SK-MEL-5 (cell line): ENCODE data around the gene NFIX. TPM values are rescaled to one million over a fixed set of nuclear protein-coding genes. Genes with fewer than 3 reads are reported as not detected.
A peak's percentile ranks its signal among the peaks of the same experiment; 100 is the strongest.

Source experiments
- DNase-seq: peaks from one replicate; pipeline ENCODE4 v3.0.0-alpha.2; 2016; ENCODE audit warnings: low read depth, low spot score
- in situ Hi-C: cut with HindIII; loops from 2 replicates; pipeline ENCODE4 v1.10.0; 2016; ENCODE audit warnings: low sequenced_read_pairs, high pct_unique_total_duplicates, low pct_unique_long_range_greater_than_20kb
- total RNA-seq: library from RNA; depleted of rRNA; stranded (reverse); fragments of >200 nt; shearing (Covaris generic); gene quantifications from 2 replicates; pipeline ENCODE4 v1.2.3, GENCODE V29; 2014

NFIX gene
- total RNA-seq, 1 experiment from 2014 or later, result 4.9 TPM

DNA sequence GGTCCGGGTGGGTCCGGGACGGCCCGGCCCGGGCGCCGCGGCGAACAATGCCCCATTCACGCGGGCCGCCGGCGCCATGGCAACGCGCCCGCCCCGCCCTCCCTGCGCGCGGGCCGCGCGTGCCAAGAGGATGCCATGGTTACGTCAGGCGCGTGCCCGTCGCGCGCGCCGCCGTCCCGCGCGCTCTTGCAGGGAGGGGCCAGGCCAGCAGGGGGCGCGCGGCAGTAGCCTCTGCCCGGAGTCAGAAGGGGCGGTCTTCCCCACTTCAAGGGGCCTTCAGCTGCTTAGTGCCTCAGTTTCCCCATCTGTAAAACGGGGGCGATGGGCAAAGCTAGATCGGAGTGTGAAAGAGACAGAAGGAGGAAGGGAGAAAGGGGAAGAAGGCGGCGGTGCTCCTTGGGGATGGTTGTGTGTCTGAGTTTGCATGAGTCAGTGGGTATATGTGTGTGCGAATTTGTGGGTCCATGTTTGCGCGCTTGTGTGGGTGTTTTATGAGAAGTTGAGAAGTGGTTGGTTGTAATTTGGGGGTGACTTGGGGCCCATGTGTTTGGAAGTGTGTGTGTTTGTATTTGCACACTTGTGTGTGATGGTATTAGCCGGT is 11.6 kb upstream of the NFIX start:
- DNase-seq, result peak; percentile 66
- in situ Hi-C loops, result no loop called here

DNA sequence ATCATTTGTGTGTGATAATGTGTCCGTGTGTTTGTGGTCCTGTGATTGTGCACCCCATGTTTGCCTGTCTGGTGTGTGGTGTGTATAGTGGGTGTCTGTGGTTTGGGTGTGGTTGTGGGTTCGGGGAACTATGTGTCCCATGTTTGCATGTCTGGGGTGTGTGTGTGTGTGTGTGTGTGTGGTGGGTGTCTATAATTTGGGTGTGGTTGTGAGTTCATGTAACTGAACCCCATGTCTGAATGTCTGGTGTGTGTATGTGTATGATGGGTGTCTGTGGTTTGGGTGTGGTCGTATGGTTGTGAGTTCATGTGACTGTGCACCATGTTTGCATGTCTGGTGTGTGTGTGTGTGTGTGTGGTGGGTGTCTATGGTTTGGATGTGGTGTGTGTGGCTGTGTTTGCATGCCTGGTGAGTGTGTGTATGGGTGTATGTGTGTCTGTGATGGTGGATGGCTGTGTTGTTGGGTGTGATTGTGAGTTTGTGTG is 11.1 kb upstream of the NFIX start:
- in situ Hi-C loops, result no loop called here
- no peak for DNase-seq

DNA sequence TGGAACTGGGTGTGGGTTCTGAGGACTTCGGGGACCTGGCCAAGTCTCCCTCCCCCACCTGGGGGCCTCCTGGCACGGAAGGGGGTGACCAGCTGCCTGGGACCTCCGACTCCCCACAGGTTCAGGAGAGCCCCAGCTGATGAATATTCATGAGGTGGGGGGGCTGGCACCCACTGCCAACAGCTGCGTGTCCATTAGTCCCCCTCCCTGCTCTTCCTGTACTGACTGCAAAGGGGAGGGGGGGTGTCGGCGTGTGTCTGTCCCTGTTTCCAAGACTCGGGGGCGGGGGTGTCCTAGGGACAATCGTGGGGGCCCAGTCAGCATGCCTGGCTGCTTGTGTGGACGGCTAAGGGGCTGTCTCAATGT is 10.6 kb upstream of the NFIX start:
- in situ Hi-C loops, result no loop called here

DNA sequence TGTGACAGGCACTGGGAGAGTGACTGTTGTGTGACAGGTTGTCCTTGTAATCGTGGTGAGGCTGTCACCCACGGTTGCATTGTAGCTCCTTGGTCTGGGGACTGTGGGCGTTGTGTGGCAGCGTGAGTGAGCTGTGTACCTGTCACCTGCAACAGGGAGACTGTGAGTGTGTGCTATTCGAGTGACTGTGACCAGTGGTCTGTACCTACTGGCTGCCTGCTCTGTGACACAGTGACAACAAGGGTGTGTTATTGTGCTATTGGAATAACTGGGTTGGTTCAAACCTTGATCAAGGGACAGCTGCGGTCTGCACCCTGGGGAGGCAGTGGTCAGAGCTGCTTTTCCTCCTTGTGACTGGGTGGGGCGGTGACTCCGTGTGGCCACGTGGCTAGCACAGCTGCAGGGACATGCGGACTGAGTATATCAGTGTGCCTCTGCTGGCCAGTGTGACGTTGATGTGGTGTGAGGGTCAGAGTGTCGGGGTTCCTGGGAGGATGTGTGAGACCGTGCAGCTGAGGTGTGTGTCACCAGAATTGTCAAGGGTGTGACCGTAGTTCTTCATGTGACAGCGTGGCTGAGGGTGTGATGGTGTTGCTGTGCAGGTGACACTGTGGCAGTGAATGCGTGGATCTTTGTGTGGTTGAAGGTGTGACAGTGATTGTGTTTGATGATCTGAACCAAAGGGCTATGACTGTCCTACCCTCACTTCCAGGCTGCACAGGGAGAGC is 10.1 kb upstream of the NFIX start:
- DNase-seq, result no peak
- in situ Hi-C loops, result no loop called here

More for the DNA sequence above, 10.6 kb upstream of the NFIX start:
- DNase-seq, result no peak

DNA sequence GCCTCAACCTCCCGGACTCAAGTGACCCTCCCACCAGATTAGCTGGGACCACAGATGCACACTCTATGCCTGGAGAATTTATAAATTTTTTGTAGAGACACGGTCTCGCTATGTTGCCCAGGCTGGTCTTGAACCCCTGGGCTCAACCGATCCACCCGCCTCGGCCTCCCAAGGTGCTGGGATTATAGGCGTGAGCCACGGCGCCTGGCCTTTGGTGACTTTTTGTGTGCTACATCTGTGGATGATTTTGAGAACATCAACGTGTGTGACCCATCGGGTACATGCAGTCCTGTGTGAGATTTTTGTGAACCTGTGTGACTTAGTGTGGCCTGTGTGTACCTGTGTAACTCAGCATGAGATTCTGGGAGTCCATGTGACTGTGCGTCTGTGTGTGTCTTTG is 8.5 kb upstream of the NFIX start:
- DNase-seq, result no peak
- in situ Hi-C loops, result no loop called here

DNA sequence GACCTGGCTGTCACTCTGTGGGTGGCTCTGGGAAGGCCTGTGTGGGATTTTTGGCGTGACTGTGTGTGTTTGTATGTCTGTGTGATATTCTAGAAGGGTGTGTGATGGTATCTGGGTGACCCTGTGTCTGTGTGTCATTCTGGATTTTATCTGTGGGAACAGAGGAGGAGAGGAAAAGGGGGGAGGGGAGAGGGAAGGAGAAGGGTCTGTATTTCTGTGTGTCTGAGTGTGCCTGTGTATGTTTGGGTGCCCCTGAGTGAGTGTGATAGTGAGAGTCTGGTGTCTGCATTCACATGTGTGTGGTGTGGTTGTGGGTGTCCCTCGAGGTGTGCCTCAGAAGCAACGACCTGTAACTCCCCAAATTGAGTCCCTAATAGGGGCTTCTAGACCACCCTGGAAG is 8.1 kb upstream of the NFIX start:
- DNase-seq, result no peak
- in situ Hi-C loops, result no loop called here

DNA sequence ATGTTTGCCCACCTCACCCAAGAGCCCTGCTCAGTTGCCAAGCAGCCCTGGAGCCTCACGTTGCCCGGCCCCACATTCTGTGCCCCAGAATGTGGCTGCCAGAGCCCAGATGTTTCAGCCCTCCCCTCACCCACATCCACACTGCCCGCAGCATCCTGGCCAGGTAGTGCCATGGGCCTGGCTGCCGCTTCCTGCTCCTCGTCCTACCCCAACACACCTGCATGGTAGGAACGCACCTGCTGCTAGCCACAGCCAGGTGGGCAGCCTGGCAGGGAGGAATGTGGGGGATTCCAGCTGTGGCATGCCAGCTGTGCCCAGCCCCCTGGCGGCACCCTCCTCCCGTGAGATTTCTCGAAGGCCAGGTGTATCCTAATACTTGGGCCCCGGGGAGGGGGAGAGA is 7.5 kb upstream of the NFIX start:
- DNase-seq, result no peak
- in situ Hi-C loops, result no loop called here

DNA sequence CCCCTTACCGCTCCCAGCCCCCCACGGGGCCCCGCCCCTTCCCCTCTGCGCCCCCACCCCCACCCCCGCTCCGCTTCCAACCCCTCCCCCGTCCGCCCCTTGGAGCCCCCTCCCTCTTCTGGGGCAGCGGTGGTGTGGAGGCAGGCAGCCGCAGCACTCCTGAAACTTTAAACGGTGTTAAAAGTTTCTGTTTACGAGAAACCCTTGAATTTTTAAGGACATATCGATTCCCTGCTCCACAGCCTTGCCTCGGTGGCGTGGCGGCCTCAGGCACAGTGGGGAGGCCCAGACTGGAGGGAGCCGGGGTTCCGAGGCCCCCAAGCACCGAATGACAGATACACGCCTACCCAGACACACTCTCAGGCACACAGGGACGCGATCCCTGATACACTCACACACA is 4.8 kb upstream of the NFIX start:
- DNase-seq, result no peak
- in situ Hi-C loops, result no loop called here

DNA sequence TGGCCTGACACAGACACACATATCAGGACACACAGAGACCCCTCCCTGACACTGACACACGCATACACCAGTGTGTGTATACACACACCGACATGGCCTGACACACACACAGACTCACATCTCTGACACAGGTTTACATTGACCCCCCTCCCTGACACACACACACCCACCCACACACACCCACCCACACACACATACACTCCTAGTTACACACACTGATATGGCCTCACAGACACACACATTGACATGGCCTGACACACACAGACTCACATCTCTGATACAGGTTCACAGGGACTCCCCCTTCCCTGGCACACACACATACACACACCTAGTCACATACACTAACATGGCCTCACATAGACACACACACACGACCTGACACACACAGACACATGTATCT is 4.4 kb upstream of the NFIX start:
- no peak for DNase-seq
- in situ Hi-C loops, result no loop called here

DNA sequence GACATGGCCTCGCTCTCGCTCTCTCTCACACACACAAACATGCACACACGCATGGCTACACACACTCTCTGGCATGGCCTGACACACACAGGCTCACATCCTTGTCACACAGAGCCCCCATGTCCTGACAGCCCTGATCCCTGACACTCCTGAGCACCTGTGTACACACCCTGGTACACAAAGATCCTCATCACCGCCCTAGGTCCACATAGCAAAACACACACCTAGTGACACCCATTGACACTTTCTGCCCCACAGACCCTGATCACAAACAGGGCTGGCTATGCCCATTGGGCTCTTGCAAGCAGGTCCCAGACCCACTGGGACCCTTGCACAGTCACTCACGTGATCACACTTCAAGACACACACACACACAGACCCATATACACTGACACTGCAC is 4.0 kb upstream of the NFIX start:
- no peak for DNase-seq
- in situ Hi-C loops, result no loop called here

DNA sequence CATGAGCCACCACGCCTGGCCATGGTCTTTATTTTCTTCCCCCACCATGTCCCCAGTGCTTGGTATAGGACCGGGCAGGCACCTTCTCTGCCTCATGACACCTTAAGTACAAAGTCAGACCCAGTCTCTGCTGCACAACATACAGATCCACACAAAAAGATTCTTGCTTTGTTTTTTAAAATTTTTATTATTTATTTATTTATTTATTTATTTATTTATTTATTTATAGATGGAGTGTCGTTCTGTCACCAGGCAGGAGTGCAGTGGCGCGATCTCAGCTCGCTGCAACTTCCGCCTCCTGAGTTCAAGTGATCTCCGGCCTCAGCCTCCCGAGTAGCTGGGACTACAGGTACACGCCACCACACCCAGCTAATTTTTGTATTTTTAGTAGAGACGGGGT is 2.5 kb upstream of the NFIX start:
- in situ Hi-C loops, result no loop called here
- no peak for DNase-seq

DNA sequence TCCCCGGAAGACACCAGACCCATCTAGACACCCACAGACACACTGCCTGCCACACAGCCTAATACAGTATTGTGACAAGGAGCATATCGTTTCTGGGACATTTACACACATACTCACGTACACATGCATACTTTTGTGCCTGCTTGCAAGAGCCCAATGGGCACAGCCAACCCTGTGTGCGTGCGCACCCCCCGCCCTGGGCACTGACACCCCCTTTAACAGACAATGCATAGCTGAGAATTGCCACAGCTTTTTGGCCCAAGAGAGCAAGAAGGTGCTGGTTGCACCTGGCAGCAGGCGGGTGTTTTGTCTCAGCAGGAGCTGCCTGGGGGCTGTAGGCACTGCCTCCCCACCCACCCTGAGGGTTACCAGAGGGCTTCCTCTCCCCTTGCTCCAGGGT is 1.7 kb upstream of the NFIX start:
- in situ Hi-C loops, result no loop called here
- DNase-seq, result no peak

DNA sequence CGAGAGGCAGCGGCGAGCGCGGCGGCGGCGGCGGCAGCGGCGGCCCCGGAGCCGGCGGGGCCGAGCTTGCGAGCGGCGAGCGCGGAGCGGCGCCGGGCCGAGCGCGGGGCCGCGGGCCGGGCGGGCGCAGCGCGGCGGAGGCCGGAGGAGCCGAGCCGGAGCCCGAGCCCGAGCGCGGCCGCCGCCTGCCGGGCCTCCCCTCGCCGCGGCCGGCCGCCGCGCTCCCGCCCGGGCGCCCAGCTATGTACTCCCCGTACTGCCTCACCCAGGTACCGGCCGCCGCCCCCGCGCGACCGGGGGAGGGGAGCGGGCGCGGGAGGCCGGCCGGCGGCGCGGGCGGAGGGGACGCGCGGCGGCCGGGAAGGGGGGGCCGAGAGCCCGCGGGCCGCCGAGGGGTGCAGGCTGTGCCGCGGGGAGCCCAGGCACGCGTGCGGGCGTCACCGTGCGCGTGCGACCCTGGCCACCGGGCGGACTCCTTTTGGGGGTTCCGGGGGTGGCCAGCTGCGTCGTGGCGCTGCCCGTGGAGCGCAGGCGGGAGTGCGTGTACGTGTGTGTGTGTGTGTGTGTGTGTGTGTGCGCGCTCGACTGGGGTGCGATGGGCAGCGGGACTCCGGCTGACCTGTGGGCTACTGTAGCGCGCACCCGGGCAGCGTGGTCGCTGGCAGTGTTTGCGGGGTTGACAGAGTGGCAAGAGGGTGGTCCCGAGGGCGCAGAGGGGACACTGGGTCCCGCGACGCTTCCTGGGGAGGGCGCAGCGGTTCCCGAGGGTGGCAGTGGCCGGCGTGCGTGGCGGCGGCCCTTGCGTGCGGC is 526 bp downstream of the NFIX start:
- no peak for DNase-seq
- in situ Hi-C loops, result no loop called here

DNA sequence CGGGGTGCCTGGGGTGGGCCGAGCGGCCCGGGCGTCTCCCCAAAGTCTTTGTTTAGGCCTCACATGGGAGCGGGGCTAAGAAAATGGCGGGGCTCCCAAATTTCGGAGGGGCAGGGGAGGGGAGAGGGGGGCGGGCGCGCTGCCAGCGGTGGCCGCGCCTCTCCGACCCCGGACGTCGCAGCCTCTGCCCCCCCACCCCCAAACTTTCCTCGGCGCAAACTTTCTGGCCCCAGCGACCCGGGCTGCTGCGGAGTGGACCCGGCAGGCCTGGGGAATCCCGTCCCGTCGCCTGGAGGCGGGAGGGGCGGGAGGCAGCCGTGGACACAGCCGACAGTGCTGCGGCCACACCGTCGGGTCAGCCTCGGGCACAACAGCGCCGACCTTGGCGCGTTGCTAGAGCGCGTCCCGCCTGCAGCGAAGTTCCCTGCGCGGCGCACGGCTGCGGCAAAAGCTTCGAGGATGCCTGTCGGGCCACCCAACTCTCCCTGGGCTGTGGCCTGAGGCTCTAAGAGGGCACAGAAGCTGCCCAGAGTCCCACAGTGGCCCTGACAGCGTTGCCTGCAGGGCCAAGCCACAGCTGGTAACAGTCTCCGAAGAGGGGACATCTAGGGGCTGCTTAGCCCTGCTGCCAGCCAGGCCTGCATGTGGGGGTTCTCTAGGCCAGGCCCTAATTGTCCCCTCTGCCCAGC is 1.3 kb downstream of the NFIX start:
- in situ Hi-C loops, result no loop called here
- DNase-seq, result no peak

DNA sequence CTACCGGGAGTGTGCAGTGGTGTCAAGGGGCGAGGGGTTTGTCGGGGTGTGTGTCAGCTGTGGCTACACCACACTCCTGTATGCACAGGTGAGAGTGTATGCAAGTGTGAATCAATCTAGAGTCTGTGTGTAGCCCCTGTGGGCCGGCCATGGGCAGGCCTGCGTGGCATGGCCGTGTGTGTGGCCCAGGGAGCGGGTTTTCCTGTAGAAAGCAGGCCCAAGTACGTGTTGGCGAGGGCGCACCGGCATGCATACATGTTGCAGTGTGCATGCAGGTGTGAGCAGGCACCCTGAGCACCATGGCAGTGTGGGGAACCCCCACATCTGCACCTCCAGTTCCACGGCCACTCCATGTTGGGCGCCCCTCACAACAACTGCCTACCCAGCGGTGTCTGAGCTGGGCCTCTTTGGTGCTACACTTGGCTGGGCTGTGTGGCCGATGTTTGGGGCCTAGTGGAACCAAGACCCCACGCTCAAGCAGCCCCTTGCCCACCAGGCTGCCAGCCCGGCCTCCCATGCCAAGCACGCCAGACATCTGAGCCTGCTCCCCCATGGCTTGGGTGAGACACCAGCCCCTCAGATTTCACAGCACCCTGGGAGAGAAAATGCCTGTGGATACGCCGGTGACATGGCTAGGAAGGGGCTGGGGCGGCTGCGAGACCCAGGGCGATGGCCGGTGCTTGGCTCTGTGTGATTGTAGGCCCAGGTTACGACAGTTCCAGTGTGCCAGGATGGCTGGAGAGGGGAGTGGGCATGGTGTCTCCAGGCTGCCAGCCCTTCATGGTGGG is 2.1 kb downstream of the NFIX start:
- in situ Hi-C loops, result no loop called here
- no peak for DNase-seq

DNA sequence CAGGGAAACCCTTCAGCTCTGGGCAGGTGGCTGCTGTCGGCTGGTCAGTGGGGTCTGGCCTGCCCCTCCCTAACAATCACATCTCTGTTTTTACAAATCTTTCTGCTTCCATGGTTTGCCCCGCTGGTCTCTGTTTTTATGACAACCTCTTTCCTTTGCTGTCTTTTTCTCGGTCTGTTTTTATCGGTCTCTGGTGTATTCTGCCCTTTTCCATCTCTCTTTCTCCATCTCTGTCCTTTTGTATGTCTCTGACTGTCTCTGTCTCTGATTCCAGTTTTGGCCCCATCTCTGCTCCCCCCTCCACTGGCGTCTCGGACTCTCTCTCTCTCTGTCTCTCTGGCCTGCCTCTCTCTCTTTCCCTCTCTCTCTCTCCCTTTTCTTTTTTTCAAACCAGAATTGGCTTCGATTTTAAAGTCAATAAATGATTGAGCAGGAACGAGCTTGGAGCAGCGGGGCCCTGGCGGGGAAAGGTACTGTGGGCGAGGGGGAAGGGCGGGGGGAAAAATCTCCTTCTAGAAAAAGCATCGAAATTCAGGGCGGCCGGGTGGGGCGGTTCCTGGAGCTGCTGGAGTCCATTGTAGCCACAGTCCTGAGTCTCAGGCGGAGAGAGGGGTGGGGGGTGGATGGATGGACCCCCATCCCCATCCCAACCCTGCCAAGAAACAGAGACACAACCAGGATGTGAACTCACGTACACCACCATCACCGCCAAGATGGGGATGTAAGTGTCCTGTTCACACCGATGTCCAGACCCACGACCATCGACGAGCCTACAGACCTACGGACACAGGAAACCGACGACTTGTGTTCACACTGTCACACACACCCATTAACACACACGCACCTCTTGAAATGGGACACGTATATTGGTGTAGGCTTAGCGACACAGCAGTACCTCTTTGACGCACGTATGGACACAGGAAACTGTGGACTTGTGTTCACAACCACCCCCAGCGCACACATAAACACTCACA is 3.0 kb downstream of the NFIX start:
- DNase-seq, result no peak
- in situ Hi-C loops, result no loop called here

DNA sequence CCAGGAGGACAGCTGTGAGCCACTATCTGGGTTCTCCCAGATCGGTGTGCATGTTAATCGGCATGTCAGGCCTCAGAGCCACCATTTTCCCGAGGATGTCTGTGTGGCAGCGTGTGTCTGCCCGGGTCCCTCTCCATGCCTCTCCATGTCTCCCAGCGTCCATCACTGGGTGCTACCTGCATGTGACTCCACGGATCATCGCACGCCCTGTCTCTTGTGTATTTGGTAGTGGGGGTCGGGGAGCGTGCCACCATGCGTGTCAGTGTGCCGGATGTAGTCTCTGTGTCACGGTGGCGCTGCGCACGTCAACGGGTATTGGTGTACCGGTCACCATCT is 5.9 kb downstream of the NFIX start:
- DNase-seq, result no peak
- in situ Hi-C loops, result no loop called here
